Testis (tissue), 3 donors: ENCODE data around the gene CCDC54. TPM values are rescaled to one million over a fixed set of nuclear protein-coding genes. Genes with fewer than 3 reads are reported as not detected.

Source experiments
- DNase-seq: peaks from one replicate; pipeline ENCODE4 v3.0.0-alpha.2; 2019
- H3K27ac ChIP-seq, 2 donors: fragments of 200-600 bp; sonication (generic); one replicate each; pipeline ENCODE4 v1.5.1; 2019
- H3K27me3 ChIP-seq: fragments of 200-600 bp; sonication (generic); one replicate; pipeline ENCODE4 v1.5.1; 2019
- H3K36me3 ChIP-seq: fragments of 200-600 bp; sonication (generic); one replicate; pipeline ENCODE4 v1.5.1; 2017; ENCODE audit warnings: low read depth; ENCODE audit errors: missing control alignments
- H3K4me1 ChIP-seq: fragments of 200-600 bp; sonication (generic); one replicate; pipeline ENCODE4 v1.5.1; 2019
- H3K4me3 ChIP-seq, 2 donors: fragments of 200-600 bp; sonication (generic); one replicate each; pipeline ENCODE4 v1.5.1; 2017 to 2019
- H3K9me3 ChIP-seq: fragments of 200-600 bp; sonication (generic); one replicate; pipeline ENCODE4 v1.5.1; 2017
- CTCF ChIP-seq, 3 experiments: fragments of 450-650 bp in 2 of 3; fragments of 200-600 bp in 1 of 3; sonication (generic) in 1 of 3; IDR thresholded peaks; one replicate each; pipeline ENCODE4 v1.5.1; 2016 to 2019; ENCODE audit warnings: antibody characterized with exemption in 3 of 3, mild to moderate bottlenecking in 2 of 3, moderate library complexity in 1 of 3
- POLR2A ChIP-seq: fragments of 450-650 bp; IDR thresholded peaks from one replicate; pipeline ENCODE4 v1.6.1; 2017; ENCODE audit warnings: antibody characterized with exemption, mild to moderate bottlenecking, moderate library complexity
- WGBS, 2 donors: methylation state at CpG; one replicate each; pipeline ENCODE4 v1.1.5; 2018; 5-methylcytosine and 5-hydroxymethylcytosine counted together
- intact Hi-C: fragments of 100-400 bp; cut with DNase I; formaldehyde crosslinking; loops from one replicate; pipeline ENCODE4 v1.15.1; 2023; ENCODE audit warnings: low total_unique reads
- polyA plus RNA-seq: library from polyadenylated mRNA; stranded (reverse); fragments of 350-450 nt; fragmentation: Illumina TruSeq; extraction: RNeasy Lipid Tissue Mini Kit (QIAGEN cat#74804); gene quantifications from one replicate; pipeline ENCODE4 v1.2.3, GENCODE V29; 2014; ENCODE audit warnings: low read depth, low replicate concordance; ENCODE audit not compliant: insufficient read depth
- total RNA-seq, 2 donors: library from RNA; depleted of rRNA; stranded (reverse); fragments of >200 nt; gene quantifications; one replicate each; pipeline ENCODE4 v1.2.3, GENCODE V29; 2016

CCDC54 gene
- total and polyA plus RNA-seq, 3 donors from 2014 or later = 33.9 to 112 (median 107) TPM

GRCh38 chr3:107370907-107371306 is 6.3 kb upstream of the CCDC54 start:
- intact Hi-C loops = no loop called here
- H3K36me3 ChIP-seq = no peaks in the 10 kb centered on the region
- TF ChIP-seq CTCF (IDR thresholded peaks at IDR 0.05) (no peak), POLR2A (no peak)
- WGBS, 2 donors = 81 to 83% methylated on average over 2 of the region's 2 CpGs
- no peaks in the 10 kb centered on the region for H3K4me1 ChIP-seq
- H3K27ac ChIP-seq = no peak overlapping the region
- no peaks in the 10 kb centered on the region for H3K9me3 ChIP-seq
- DNase-seq = no peak
- H3K4me3 ChIP-seq = no peak overlapping the region
- no peaks in the 10 kb centered on the region for H3K27me3 ChIP-seq

- intact Hi-C loops = no loop called here
- Histone ChIP-seq H3K4me3 (no peak overlapping the region), H3K9me3 (no peaks in the 10 kb centered on the region), H3K27me3 (no peaks in the 10 kb centered on the region), H3K27ac (no peak overlapping the region), H3K36me3 (no peaks in the 10 kb centered on the region), H3K4me1 (no peaks in the 10 kb centered on the region)
- WGBS, 2 donors = 64 to 74% methylated on average over 6 of the region's 6 CpGs
- no peak for DNase-seq
- TF ChIP-seq POLR2A = no peak
- no peak for TF ChIP-seq CTCF (IDR thresholded peaks at IDR 0.05)
These were observed 4.7 kb upstream of the CCDC54 start for GRCh38 chr3:107372506-107372905.

- no peaks in the 10 kb centered on the region for H3K9me3 ChIP-seq
- 73 to 75% methylated on average over 6 of the region's 6 CpGs for WGBS, 2 donors
- DNase-seq = no peak
- no peak overlapping the region for H3K4me3 ChIP-seq
- no peaks in the 10 kb centered on the region for H3K27me3 ChIP-seq
- H3K27ac ChIP-seq = no peak overlapping the region
- no peaks in the 10 kb centered on the region for H3K4me1 ChIP-seq
- intact Hi-C loops = no loop called here
- TF ChIP-seq CTCF (IDR thresholded peaks at IDR 0.05) = no peak
- TF ChIP-seq POLR2A = no peak
- no peaks in the 10 kb centered on the region for H3K36me3 ChIP-seq
These were observed 3.3 kb upstream of the CCDC54 start for GRCh38 chr3:107373896-107374295.

- intact Hi-C loops = no loop called here
- H3K4me1 ChIP-seq = no peaks in the 10 kb centered on the region
- no peak overlapping the region for H3K27ac ChIP-seq
- 80 to 85% methylated on average over 2 of the region's 2 CpGs for WGBS, 2 donors
- no peaks in the 10 kb centered on the region for H3K27me3 ChIP-seq
- no peaks in the 10 kb centered on the region for H3K36me3 ChIP-seq
- DNase-seq = no peak
- TF ChIP-seq POLR2A (no peak), CTCF (IDR thresholded peaks at IDR 0.05) (no peak)
- H3K9me3 ChIP-seq = no peaks in the 10 kb centered on the region
- no peak overlapping the region for H3K4me3 ChIP-seq
These were observed 1.6 kb upstream of the CCDC54 start for GRCh38 chr3:107375682-107376081.

- intact Hi-C loops = no loop called here
- no peaks in the 10 kb centered on the region for H3K9me3 ChIP-seq
- H3K4me1 ChIP-seq = no peaks in the 10 kb centered on the region
- DNase-seq = peak; percentile 27
- no peaks in the 10 kb centered on the region for H3K27me3 ChIP-seq
- H3K27ac ChIP-seq = no peak overlapping the region
- WGBS, 2 donors = 33 to 60% methylated on average over 4 of the region's 4 CpGs
- no peaks in the 10 kb centered on the region for H3K36me3 ChIP-seq
- H3K4me3 ChIP-seq = no peak overlapping the region
- TF ChIP-seq CTCF (IDR thresholded peaks at IDR 0.05) (no peak), POLR2A (no peak)
These were observed 5.4 kb downstream of the CCDC54 start for GRCh38 chr3:107382631-107383030.
